GM12878 (cell line): Measurements from ENCODE around the gene TRA2B.

Experiments
- DPF2 ChIP-seq: fragments of 450-650 bp; IDR thresholded peaks from 2 replicates; pipeline ENCODE4 v1.6.1; 2017; ENCODE audit warnings: mild to moderate bottlenecking
- E2F4 ChIP-seq: IDR thresholded peaks from 2 replicates; pipeline ENCODE4 v1.6.1; 2012; ENCODE audit warnings: low read depth, low read length, improper control_type of control experiment
- MTA3 ChIP-seq: IDR thresholded peaks from 2 replicates; pipeline ENCODE4 v1.6.1; 2012; ENCODE audit warnings: low read length, inconsistent platforms, borderline replicate concordance
- POLR2AphosphoS2 ChIP-seq: IDR thresholded peaks from 2 replicates; pipeline ENCODE4 v1.6.1; 2011; ENCODE audit warnings: low read depth, mild to moderate bottlenecking, low read length, improper control_type of control experiment, moderate library complexity
- RAD21 ChIP-seq: IDR thresholded peaks from 2 replicates; pipeline ENCODE4 v1.6.1; 2011; ENCODE audit warnings: mild to moderate bottlenecking, low read depth, low read length, moderate library complexity; ENCODE audit not compliant: insufficient read depth
- SUZ12 ChIP-seq: fragments of 200-600 bp; sonication (generic); IDR thresholded peaks from one replicate; pipeline ENCODE4 v1.6.1; 2018; ENCODE audit warnings: antibody characterized with exemption, mild to moderate bottlenecking; ENCODE audit not compliant: unreplicated experiment
- TF ChIP-seq, protein P1 (sequence below), 3 experiments: IDR thresholded peaks in 2 of 3; conservative IDR thresholded peaks in 1 of 3; 2 replicates each; pipeline ENCODE4 v1.5.1; 2011; ENCODE audit warnings: low read depth in 3 of 3, low read length in 3 of 3, mild to moderate bottlenecking in 3 of 3, control low read depth in 2 of 3, moderate library complexity in 2 of 3, inconsistent platforms in 1 of 3, mixed read lengths in 1 of 3; ENCODE audit not compliant: control insufficient read depth in 2 of 3, insufficient read depth in 1 of 3; ENCODE audit errors: extremely low read depth in 1 of 3

DNA sequence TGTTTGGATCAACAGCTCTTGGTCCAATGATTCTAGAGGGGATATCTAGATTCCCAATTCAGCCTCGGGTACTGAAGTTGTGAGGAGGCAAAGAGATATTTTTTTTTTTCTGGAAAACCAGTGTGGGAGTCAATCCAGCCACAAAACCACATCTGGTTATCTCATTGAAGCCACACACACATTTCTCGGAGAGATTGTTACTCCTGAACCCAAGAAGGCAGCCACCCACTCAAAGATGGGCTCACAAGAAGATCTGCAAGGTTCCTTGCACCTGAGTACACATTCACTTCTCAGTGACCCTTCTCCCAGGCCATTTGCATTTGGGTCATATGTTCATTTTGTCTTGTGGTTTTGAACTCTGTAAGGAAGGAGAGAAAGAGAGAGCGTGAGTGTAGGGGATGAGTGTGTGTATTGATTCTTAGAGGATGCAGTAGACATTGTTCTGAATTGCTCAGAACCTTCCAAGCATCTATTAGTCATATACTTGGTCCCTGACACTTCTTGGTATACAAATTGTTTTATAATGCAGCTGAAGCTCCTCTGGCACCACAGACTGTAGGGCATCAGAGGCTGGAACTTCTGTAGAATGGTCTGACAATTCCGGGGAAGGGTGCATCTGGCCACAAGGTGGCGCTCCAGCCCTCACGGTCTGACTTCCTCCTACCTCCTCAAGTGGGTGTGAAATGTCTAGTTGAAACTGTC, 39.3 kb upstream of the TRA2B start:
- TF ChIP-seq SUZ12: no peak
- no peak for TF ChIP-seq MTA3
- TF ChIP-seq POLR2AphosphoS2: no peak
- TF ChIP-seq E2F4: no peak
- TF ChIP-seq, protein P1, sequence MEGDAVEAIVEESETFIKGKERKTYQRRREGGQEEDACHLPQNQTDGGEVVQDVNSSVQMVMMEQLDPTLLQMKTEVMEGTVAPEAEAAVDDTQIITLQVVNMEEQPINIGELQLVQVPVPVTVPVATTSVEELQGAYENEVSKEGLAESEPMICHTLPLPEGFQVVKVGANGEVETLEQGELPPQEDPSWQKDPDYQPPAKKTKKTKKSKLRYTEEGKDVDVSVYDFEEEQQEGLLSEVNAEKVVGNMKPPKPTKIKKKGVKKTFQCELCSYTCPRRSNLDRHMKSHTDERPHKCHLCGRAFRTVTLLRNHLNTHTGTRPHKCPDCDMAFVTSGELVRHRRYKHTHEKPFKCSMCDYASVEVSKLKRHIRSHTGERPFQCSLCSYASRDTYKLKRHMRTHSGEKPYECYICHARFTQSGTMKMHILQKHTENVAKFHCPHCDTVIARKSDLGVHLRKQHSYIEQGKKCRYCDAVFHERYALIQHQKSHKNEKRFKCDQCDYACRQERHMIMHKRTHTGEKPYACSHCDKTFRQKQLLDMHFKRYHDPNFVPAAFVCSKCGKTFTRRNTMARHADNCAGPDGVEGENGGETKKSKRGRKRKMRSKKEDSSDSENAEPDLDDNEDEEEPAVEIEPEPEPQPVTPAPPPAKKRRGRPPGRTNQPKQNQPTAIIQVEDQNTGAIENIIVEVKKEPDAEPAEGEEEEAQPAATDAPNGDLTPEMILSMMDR (IDR thresholded peaks at IDR 0.05 in 2 of 3, conservative IDR thresholded peaks at IDR 0.05 in 1 of 3; ENCODE audit: control insufficient read depth in 2 of 3, extremely low read depth in 1 of 3, insufficient read depth in 1 of 3, low read depth in 3 of 3, low read length in 3 of 3): peak; percentile 85 to 93 (median 90)
- peak; percentile 76 for TF ChIP-seq RAD21
- no peak for TF ChIP-seq DPF2
